Body of pancreas (tissue), 4 donors: ENCODE data around the gene GRB2. TPM values are rescaled to one million over a fixed set of nuclear protein-coding genes. Genes with fewer than 3 reads are reported as not detected.

ENCODE experiments used
- ATAC-seq: fragments of 150-250 bp; one replicate; pipeline ENCODE4 v1.9.1; 2016
- DNase-seq, 4 donors: peaks; one replicate each; pipeline ENCODE4 v3.0.0-alpha.2; 2019
- H3K27ac ChIP-seq, 4 donors: fragments of 200-600 bp; sonication (generic); 1 replicate in 3 of 4; 2 replicates in 1 of 4; pipeline versions ENCODE4 v1.5.1 to v1.6.1; 2016 to 2019; ENCODE audit warnings: mild to moderate bottlenecking in 1 of 4, mixed read lengths in 1 of 4, moderate library complexity in 1 of 4
- H3K27me3 ChIP-seq, 2 donors: fragments of 200-600 bp; sonication (generic); one replicate each; pipeline ENCODE4 v1.6.0; 2016; ENCODE audit warnings: mild to moderate bottlenecking in 1 of 2
- H3K36me3 ChIP-seq, 2 donors: fragments of 200-600 bp; sonication (generic); replicated peaks in 1 of 2; 2 replicates each; pipeline ENCODE4 v1.5.1; 2016; ENCODE audit warnings: low read depth in 2 of 2; ENCODE audit not compliant: insufficient read depth in 1 of 2
- H3K4me1 ChIP-seq: fragments of 200-600 bp; sonication (generic); one replicate; pipeline ENCODE4 v1.6.0; 2016
- H3K4me3 ChIP-seq, 2 donors: fragments of 200-600 bp; sonication (generic); 1 replicate in 1 of 2; 2 replicates in 1 of 2; pipeline ENCODE4 v1.5.1; 2016 to 2019
- H3K9me3 ChIP-seq, 3 donors: fragments of 200-600 bp; sonication (generic); 1 replicate in 2 of 3; 2 replicates in 1 of 3; pipeline ENCODE4 v1.5.1; 2016
- POLR2A ChIP-seq, 3 donors: fragments of 450-650 bp; IDR thresholded peaks; one replicate each; pipeline ENCODE4 v1.6.1; 2016; ENCODE audit warnings: antibody characterized with exemption in 3 of 3, mild to moderate bottlenecking in 2 of 3
- WGBS, 2 donors: methylation state at CpG; one replicate each; pipeline ENCODE4 v1.1.5; 2017; 5-methylcytosine and 5-hydroxymethylcytosine counted together
- intact Hi-C: fragments of 100-400 bp; cut with DNase I; formaldehyde crosslinking; loops from one replicate; pipeline ENCODE4 v1.15.1; 2023
- total RNA-seq, 2 donors: library from RNA; depleted of rRNA; stranded (reverse); fragments of >200 nt; gene quantifications; one replicate each; pipeline ENCODE4 v1.1.0, GENCODE V29; 2016
- TF ChIP-seq, protein P1 (sequence below), 7 experiments: fragments of 450-650 bp in 4 of 7; fragments of 200-600 bp in 3 of 7; sonication (generic) in 3 of 7; IDR thresholded peaks; one replicate each; pipeline ENCODE4 v1.5.1; 2016 to 2019; ENCODE audit warnings: antibody characterized with exemption in 7 of 7

Gene GRB2
- total RNA-seq, 2 donors from 2014 or later = 51.9 to 118 TPM

DNA sequence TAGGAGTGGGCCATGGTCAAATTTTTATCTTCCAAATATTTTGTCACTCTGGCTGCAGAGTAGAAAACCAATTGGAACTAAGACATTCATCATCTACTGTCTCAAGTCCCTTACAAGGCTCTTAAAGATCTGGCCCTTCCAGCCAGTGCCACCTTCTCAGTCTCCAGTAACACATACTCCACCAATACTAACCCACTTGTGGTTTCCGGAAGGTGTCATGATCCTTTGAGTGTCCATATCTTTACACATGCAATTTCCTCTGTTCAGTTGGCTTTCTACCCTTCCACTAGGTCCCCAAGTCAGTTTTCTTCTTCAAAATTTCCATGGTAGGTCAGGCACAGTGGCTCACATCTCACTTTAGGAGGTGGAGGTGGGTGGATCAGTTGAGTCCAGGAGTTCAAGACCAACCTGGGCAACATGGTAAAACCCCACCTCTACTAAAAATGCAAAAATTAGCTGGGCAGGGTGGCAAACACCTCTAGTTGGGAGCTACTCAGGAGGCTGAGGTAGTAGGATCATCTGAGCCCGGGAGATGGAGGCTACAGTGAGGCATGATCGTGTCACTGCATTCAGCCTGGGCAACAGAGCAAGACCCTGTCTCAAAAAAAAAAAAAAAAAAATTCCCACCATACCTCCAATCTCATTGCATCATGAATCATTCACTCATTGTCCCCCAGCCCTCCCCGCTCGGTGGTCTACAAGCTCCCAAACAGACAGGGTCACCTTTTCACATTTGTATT is 6.0 kb upstream of the GRB2 start:
- Histone ChIP-seq H3K4me3 (no peak overlapping the region), H3K9me3 (no peaks in the 10 kb centered on the region), H3K36me3 (no peaks in the 10 kb centered on the region), H3K27ac (no peak overlapping the region), H3K4me1 (peaks cover 10% of the 10 kb centered on the region), H3K27me3 (no peaks in the 10 kb centered on the region)
- DNase-seq (no peak), ATAC-seq (no peak)
- intact Hi-C loops = loop anchor here (5.0 kb wide), 1 partner anchor 89 kb away; no protein-coding TSS in a partner anchor
- no peak for TF ChIP-seq POLR2A (IDR thresholded peaks at IDR 0.05)
- TF ChIP-seq, protein P1, sequence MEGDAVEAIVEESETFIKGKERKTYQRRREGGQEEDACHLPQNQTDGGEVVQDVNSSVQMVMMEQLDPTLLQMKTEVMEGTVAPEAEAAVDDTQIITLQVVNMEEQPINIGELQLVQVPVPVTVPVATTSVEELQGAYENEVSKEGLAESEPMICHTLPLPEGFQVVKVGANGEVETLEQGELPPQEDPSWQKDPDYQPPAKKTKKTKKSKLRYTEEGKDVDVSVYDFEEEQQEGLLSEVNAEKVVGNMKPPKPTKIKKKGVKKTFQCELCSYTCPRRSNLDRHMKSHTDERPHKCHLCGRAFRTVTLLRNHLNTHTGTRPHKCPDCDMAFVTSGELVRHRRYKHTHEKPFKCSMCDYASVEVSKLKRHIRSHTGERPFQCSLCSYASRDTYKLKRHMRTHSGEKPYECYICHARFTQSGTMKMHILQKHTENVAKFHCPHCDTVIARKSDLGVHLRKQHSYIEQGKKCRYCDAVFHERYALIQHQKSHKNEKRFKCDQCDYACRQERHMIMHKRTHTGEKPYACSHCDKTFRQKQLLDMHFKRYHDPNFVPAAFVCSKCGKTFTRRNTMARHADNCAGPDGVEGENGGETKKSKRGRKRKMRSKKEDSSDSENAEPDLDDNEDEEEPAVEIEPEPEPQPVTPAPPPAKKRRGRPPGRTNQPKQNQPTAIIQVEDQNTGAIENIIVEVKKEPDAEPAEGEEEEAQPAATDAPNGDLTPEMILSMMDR (IDR thresholded peaks at IDR 0.05) = no peak
- WGBS, 2 donors = 70 to 75% methylated on average over 5 of the region's 5 CpGs

DNA sequence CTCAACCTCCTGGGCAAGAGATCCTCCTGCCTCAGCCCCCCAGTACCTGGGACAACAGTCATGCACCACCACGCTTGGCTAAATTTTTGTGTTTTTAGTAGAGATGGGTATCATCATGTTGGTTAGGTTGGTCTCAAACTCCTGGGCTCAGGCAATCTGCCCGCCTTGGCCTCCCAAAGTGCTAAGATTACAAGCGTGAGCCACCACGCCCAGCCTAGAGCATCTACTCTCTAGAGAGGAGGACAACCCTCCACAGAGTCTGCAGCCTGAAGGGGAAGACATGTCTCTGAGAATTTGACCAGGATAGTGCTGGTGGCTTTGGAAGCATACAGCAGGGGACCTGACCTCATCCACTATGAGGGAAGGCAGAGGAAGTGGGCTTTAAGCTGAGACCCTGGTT is 4.7 kb upstream of the GRB2 start:
- no peaks in the 10 kb centered on the region for H3K27me3 ChIP-seq
- 59 to 73% methylated on average over 2 to 4 of the region's 4 CpGs for WGBS, 2 donors
- no peaks in the 10 kb centered on the region for H3K36me3 ChIP-seq
- intact Hi-C loops = loop anchor here (5.0 kb wide), 1 partner anchor 88 kb away; no protein-coding TSS in a partner anchor
- no peak overlapping the region for H3K4me3 ChIP-seq
- peaks cover 16% of the 10 kb centered on the region for H3K4me1 ChIP-seq
- no peak for ATAC-seq
- no peak overlapping the region for H3K27ac ChIP-seq
- no peak for TF ChIP-seq POLR2A (IDR thresholded peaks at IDR 0.05)
- TF ChIP-seq, protein P1 (IDR thresholded peaks at IDR 0.05) = no peak
- no peak for DNase-seq
- H3K9me3 ChIP-seq = no peaks in the 10 kb centered on the region

DNA sequence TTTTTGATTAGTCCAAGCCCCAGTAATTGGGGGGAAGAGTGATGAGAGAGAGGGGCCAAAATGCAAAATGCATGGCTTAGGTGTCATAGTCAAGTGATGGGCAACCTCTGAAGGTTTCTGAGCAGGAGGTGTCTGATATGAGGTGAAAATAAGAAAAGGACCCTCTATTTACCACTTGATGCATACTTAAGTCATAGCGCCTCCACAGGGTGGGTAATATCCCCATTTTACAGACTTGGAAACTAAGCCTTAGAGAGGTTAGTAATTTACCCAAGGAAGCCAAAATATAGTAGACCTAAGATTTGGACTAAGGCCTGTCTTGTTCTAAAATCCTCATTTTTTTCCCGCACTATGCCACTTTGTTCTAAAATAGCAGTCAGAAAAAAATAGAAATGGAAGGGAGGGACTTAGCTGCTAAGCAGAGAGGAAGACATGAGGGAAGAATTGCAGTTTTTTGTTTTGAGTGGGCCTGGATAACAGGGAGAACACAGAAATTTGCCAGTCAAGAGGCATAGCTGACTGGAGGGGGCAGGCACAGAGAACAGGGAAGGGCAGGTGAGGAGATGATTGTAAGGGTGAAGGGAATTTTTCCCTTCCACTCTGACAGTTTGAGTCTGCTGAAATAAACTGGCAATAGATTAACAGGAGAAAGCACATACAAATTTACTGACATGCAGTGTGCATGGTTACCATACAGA is 2.3 kb upstream of the GRB2 start:
- Histone ChIP-seq H3K27me3 (no peaks in the 10 kb centered on the region), H3K27ac (no peak overlapping the region), H3K4me3 (no peak overlapping the region), H3K9me3 (no peaks in the 10 kb centered on the region), H3K4me1 (peaks cover 26% of the 10 kb centered on the region), H3K36me3 (no peaks in the 10 kb centered on the region)
- TF ChIP-seq, protein P1 (IDR thresholded peaks at IDR 0.05) = no peak
- TF ChIP-seq POLR2A (IDR thresholded peaks at IDR 0.05) = no peak
- intact Hi-C loops = no loop called here
- no peak for ATAC-seq
- no peak for DNase-seq
- 76 to 88% methylated on average over 2 of the region's 2 CpGs for WGBS, 2 donors

DNA sequence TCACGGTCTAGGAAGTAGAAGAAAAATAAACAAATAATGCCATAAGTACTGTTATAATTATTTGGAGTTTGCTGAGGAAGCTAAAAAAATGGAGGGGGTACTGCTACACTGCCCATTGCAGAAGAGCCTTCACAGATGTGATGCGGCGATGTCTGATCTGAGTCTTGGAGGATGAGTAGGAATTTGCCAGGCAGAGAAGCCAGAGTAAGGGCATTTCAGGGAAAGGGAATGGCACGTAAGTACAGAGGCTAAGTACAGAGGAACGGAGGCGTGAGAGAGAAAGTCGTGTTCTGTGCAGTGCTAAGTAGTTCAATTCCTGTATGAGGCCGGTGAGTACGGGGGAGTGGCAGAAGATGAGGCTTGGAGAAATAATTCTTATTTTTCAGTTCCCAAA is 741 bp upstream of the GRB2 start:
- intact Hi-C loops = no loop called here
- no peaks in the 10 kb centered on the region for H3K27me3 ChIP-seq
- peak overlapping the region in 3 of 4 donors; percentile 13 to 97 (median 93) for H3K27ac ChIP-seq
- no peaks in the 10 kb centered on the region for H3K9me3 ChIP-seq
- H3K36me3 ChIP-seq = no peaks in the 10 kb centered on the region
- H3K4me1 ChIP-seq = peaks cover 20% of the 10 kb centered on the region
- 3 to 9% methylated on average over 9 of the region's 9 CpGs for WGBS, 2 donors
- DNase-seq = no peak
- TF ChIP-seq POLR2A (IDR thresholded peaks at IDR 0.05) = no peak
- TF ChIP-seq, protein P1 (IDR thresholded peaks at IDR 0.05) = no peak
- peak overlapping the region in 1 of 2 donors; percentile 4 for H3K4me3 ChIP-seq
- no peak for ATAC-seq
